HG02571 (cell line): Measurements from ENCODE around the gene SLC41A2.

Experiments
- ATAC-seq: cut with Tn5 transposase; IDR thresholded peaks from one replicate; pipeline ENCODE4 v1.9.1; 2021; ENCODE audit warnings: mild to moderate bottlenecking, moderate library complexity; ENCODE audit not compliant: unreplicated experiment

The SLC41A2 gene

DNA sequence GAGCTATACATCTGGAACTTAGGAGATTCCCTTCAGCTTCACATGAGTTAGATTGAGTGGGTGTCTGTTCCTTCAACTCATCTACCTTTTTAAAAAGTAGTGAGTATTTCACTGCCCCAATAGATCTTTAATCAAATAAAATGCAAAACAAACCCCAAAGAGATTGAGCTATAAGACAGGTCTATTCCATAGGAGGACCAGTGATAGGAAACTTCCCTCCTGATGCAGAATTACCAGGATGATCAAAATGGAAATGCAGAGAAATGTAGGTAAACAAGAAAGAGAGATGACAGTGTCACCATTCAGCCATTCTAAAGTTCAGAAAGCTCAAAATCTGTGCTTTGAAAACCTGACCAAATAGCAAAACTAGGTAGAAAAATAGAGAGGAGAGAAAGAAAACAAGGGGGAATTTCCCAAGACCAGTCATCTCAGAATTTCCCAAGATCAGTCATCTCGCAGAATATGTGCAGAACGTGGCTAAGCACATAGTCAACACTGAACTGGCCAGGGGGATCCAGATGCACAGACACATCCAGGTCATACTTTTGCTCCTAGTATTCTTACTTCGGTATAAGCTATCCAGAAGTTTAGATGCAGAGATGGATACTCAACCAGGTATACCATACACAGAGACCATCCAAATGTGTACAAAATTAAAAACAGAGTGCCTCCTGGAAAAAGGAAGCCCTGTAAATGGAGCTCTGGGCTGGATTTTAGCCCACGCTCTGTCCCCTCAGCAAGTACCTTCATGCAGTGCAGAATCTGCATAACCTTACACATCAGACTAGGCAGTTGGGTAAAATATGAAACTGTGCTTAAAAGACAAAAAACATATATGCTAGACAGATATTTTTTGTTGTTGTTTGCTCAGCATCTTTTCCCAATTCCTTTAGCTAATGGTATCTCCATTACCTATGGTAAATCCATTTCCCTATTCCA lies 27.4 kb downstream of the SLC41A2 start:
- peak; percentile 88 for ATAC-seq

DNA sequence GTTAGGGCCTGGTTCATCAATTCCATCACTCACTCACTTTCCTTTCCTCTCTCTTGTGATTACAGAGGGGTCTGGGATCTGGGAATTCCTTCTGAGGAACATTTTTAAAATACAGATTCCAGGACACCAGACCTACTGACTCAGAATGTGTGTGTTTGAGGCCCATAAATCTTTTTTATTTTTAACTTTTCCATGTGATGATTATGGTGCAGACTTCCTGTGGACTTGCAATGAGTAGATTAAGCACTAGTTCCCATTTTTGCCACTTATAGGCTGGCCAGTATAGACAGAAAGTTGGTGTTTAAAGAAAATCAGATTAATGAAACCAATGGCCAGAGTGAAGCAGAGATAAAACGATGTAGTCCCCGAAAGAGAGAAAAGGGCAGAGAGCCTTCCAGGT lies 28.1 kb downstream of the SLC41A2 start:
- ATAC-seq, result peak; percentile 3

DNA sequence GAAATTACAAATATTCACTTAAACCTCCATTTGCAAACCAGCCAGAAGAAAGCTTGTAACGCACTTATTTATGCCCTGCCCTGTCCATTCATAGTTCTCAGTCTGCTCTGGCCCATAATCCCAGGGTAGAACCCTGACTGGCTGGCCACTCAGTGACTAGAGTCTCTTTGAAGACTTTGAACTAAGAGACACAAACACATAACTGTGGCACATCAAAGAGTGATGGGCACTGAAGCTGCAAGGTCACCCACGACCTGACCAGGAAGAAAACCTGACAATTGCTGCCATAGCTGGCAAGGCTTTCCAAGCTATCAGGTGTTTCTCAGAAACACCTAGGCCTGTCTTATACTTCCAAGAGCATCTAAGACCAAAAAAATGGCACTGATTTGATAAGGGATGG lies 28.7 kb downstream of the SLC41A2 start:
- no peak for ATAC-seq

DNA sequence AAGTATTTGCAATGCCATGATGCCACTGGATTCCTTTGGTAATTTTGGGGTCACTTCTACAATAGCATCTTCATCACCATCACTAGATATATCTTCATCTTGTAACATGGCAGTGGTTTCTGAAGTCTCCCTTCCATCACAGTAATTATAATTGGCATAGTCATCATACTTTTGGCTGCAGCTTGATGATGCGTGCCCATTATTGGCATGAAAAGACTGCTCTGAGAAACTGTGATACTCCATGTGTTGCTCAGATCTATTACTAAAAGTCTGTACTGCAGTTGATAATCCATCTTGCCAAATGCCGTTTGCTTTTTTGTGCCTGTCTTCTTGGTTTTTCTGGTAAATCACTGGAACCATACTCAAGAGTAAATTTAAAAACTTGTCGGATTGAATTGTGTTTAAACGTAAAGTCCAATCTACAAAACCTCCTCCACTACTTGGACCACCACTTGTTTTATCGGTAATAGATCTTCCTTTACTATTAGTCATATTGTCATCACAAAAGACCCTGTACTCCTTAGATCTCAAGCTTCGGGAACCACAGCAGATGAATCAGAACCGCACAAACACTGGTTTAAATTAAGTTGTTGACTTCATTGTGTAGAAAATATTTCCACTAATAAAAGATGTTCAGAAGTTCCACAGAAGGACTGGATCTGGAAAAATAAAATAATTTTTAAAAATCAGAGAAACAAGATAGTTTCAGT lies 29.9 kb downstream of the SLC41A2 start:
- ATAC-seq, result no peak

DNA sequence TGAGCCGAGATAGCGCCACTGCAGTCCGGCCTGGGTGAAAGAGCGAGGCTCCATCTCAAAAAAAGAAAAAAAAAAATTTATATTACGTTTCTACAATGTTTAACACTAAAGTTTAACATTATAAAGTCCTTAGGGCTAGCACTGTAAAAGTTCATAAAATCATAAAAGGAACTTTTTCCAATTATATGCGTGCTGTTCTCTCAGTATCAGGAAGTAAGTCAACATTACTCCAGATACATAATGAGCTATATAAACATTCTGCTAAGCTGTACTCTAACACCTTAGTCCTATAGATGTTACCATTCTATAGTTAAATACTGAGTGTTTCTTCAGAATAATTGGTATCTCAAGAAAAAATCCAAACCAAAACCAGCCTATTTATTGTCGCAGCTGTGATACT lies 32.6 kb downstream of the SLC41A2 start:
- ATAC-seq, result no peak

DNA sequence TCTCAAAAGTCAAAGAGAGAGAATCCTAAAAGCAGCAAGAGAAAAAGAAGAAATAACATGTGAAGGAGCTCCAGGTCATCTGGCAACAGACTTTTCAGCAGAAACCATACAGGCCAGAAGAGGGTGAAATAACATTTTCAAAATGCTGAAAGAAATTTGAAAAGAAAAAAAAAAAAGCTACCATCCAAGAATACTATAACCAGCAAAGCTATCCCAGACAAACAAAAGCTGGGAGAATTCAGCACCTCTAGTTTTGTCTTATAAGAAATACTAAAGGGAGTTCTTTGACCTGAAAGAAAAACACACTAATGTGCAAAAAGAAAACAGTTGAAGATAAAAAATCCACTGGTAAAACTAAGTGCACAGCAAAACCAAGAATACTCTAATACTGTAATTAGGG lies 36.8 kb downstream of the SLC41A2 start:
- no peak for ATAC-seq

DNA sequence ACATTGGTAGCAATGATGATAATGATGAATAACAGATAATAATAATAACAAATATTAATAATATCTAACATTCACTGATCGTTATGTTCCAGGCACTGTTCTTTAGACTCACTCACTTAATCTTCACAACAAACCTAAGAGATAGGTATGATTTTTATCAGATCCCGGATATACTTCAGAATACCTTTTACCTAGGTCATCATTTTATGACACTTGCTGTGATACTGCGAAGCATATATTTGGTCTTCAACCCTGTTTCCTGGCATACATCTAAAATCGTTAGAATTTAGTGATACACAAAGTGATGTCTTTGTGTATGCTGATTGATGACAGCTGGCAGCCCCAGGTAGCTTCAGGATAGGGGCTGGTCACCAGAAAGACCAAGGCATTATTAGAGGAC lies 46.1 kb downstream of the SLC41A2 start:
- ATAC-seq, result no peak

DNA sequence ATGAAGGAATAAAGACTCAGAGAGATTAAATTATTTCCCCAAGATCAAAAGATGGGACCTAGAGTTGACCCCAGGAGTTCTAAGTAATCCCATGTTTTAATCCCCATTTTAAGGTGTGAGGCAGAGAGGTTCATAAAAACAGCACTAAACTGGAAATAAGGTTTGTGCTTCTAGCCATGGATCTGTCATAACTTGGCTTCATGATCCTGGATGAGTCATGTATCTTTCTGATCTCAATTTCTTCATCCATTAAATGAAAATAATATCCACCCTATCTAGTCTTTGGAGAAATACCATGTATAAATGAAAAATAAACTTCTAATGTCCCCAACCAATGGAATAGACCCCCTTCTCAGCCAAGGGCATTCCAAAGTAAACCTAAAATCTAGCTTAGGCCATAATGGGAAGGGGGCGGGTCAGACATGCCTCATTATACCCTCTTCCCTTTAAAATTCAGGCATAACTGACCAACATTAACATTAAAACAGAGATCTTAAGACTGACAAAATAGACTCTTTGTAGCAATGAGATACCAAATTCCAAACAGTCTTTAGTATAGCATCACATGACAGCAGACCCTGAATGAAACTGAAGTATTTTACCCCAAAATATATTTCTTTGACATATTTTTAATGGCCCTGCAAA lies 47.8 kb downstream of the SLC41A2 start:
- no peak for ATAC-seq

DNA sequence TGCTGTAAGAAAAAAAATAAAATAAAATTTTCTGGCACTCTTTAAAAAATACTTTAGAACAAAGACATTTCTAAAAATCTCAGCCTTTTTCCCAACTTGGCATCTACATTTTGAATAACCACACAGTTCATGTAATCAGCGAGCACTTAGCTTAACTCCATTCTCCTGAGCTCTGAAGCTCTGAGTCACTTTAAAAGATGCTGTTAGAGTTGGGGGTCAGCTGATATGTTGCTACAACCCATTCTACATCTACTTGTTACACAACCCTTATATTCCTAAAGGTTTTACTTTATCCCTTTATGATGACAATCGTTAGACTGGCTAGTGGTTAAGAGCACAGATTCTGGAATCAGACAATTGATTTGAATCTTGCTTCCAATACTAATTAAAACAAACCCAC lies 48.3 kb downstream of the SLC41A2 start:
- ATAC-seq, result no peak
